GM19099 (cell line): Measurements from ENCODE around the gene BCAS1.

Experiments
- POLR2A ChIP-seq: IDR thresholded peaks from 3 replicates; pipeline ENCODE4 v1.6.1; 2011; ENCODE audit warnings: low read depth; ENCODE audit not compliant: insufficient read length; ENCODE audit errors: extremely low read depth

Gene BCAS1

GRCh38 chr20:53983401-53983800 is 87.0 kb downstream of the BCAS1 start:
- TF ChIP-seq POLR2A = no peak

- TF ChIP-seq POLR2A = no peak
Measured at GRCh38 chr20:53982624-53983023, 87.8 kb downstream of the BCAS1 start.

GRCh38 chr20:53981752-53982437 is 88.5 kb downstream of the BCAS1 start:
- TF ChIP-seq POLR2A = no peak

GRCh38 chr20:53981130-53981529 is 89.3 kb downstream of the BCAS1 start:
- no peak for TF ChIP-seq POLR2A

- TF ChIP-seq POLR2A = no peak
Measured at GRCh38 chr20:53980031-53980465, 90.3 kb downstream of the BCAS1 start.

GRCh38 chr20:53978497-53978896 is 91.9 kb downstream of the BCAS1 start:
- no peak for TF ChIP-seq POLR2A

- no peak for TF ChIP-seq POLR2A
Measured at GRCh38 chr20:53977391-53977790, 93.0 kb downstream of the BCAS1 start.

GRCh38 chr20:53975761-53976160 is 94.6 kb downstream of the BCAS1 start:
- no peak for TF ChIP-seq POLR2A

GRCh38 chr20:53974785-53975555 is 95.4 kb downstream of the BCAS1 start:
- no peak for TF ChIP-seq POLR2A

- TF ChIP-seq POLR2A = no peak
Measured at GRCh38 chr20:53972179-53972578, 98.2 kb downstream of the BCAS1 start.

GRCh38 chr20:53971096-53971683 is 99.2 kb downstream of the BCAS1 start:
- TF ChIP-seq POLR2A = no peak

- no peak for TF ChIP-seq POLR2A
Measured at GRCh38 chr20:53970232-53970631, 100.2 kb downstream of the BCAS1 start.

GRCh38 chr20:53967527-53967926 is 102.9 kb downstream of the BCAS1 start:
- TF ChIP-seq POLR2A = no peak

- no peak for TF ChIP-seq POLR2A
Measured at GRCh38 chr20:53966774-53967398, 103.5 kb downstream of the BCAS1 start.

GRCh38 chr20:53964501-53965253 is 105.7 kb downstream of the BCAS1 start:
- TF ChIP-seq POLR2A = no peak
